Measurements from ENCODE around the gene C17orf67. TPM values are rescaled to one million over a fixed set of nuclear protein-coding genes. Genes with fewer than 3 reads are reported as not detected.

C17orf67 gene
- total and polyA plus RNA-seq, 2 of the 13 experiments (the other 11 are each of a cell fraction or from before 2014, with no cell fraction given): 0.41 to 0.86 TPM

- TF ChIP-seq ZFP37 (CRISPR knock-in tag; IDR thresholded peaks at IDR 0.05; ENCODE audit: borderline replicate concordance): no peak
- no peak for TF ChIP-seq GMEB2 (CRISPR knock-in tag; IDR thresholded peaks at IDR 0.05; ENCODE audit: low read depth)
- no peak for TF ChIP-seq ZFP90 (CRISPR knock-in tag; IDR thresholded peaks at IDR 0.05; ENCODE audit: borderline replicate concordance)
- peak; percentile 80 for TF ChIP-seq IRF2 (CRISPR knock-in tag; IDR thresholded peaks at IDR 0.05)
- TF ChIP-seq, protein P1, sequence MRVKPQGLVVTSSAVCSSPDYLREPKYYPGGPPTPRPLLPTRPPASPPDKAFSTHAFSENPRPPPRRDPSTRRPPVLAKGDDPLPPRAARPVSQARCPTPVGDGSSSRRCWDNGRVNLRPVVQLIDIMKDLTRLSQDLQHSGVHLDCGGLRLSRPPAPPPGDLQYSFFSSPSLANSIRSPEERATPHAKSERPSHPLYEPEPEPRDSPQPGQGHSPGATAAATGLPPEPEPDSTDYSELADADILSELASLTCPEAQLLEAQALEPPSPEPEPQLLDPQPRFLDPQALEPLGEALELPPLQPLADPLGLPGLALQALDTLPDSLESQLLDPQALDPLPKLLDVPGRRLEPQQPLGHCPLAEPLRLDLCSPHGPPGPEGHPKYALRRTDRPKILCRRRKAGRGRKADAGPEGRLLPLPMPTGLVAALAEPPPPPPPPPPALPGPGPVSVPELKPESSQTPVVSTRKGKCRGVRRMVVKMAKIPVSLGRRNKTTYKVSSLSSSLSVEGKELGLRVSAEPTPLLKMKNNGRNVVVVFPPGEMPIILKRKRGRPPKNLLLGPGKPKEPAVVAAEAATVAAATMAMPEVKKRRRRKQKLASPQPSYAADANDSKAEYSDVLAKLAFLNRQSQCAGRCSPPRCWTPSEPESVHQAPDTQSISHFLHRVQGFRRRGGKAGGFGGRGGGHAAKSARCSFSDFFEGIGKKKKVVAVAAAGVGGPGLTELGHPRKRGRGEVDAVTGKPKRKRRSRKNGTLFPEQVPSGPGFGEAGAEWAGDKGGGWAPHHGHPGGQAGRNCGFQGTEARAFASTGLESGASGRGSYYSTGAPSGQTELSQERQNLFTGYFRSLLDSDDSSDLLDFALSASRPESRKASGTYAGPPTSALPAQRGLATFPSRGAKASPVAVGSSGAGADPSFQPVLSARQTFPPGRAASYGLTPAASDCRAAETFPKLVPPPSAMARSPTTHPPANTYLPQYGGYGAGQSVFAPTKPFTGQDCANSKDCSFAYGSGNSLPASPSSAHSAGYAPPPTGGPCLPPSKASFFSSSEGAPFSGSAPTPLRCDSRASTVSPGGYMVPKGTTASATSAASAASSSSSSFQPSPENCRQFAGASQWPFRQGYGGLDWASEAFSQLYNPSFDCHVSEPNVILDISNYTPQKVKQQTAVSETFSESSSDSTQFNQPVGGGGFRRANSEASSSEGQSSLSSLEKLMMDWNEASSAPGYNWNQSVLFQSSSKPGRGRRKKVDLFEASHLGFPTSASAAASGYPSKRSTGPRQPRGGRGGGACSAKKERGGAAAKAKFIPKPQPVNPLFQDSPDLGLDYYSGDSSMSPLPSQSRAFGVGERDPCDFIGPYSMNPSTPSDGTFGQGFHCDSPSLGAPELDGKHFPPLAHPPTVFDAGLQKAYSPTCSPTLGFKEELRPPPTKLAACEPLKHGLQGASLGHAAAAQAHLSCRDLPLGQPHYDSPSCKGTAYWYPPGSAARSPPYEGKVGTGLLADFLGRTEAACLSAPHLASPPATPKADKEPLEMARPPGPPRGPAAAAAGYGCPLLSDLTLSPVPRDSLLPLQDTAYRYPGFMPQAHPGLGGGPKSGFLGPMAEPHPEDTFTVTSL (CRISPR knock-in tag; IDR thresholded peaks at IDR 0.05; ENCODE audit: borderline replicate concordance): no peak; the same call in 1 of the 2 replicates
- TF ChIP-seq U2AF2 (IDR thresholded peaks at IDR 0.05; ENCODE audit: low read depth, low read length): no peak
- no peak for TF ChIP-seq MYC (CRISPR knock-in tag; IDR thresholded peaks at IDR 0.05; ENCODE audit: borderline replicate concordance)
- TF ChIP-seq ZNF737 (CRISPR knock-in tag; IDR thresholded peaks at IDR 0.05; ENCODE audit: borderline replicate concordance): no peak
- TF ChIP-seq TSC22D2 (CRISPR knock-in tag; IDR thresholded peaks at IDR 0.05; ENCODE audit: borderline replicate concordance): no peak
- TF ChIP-seq HNF4A (CRISPR knock-in tag; IDR thresholded peaks at IDR 0.05): peak; percentile 77
- TF ChIP-seq ZSCAN31 (CRISPR knock-in tag; IDR thresholded peaks at IDR 0.05; ENCODE audit: low read depth): 0 out of 2 replicates have a peak, but pooled peaks have one; percentile 25
- no peak for TF ChIP-seq ZNF256 (CRISPR knock-in tag; conservative IDR thresholded peaks at IDR 0.05)
- no peak for TF ChIP-seq ZNF639 (CRISPR knock-in tag; conservative IDR thresholded peaks at IDR 0.05)
- TF ChIP-seq FOXK2 (IDR thresholded peaks at IDR 0.05): no peak
- no peak for TF ChIP-seq SRSF9 (IDR thresholded peaks at IDR 0.05; ENCODE audit: borderline replicate concordance, insufficient read depth, low read depth, low read length, poor library complexity, severe bottlenecking)
- no peak for TF ChIP-seq BRD4 (CRISPR knock-in tag; IDR thresholded peaks at IDR 0.05)
- no peak for TF ChIP-seq MBNL3 (CRISPR knock-in tag; conservative IDR thresholded peaks at IDR 0.05)
Measured at GRCh38 chr17:56819431-56820145, 14.1 kb downstream of the C17orf67 start (continued).
